22Rv1 (cell line): Measurements from ENCODE around the gene CCRL2.
A peak's percentile ranks its signal among the peaks of the same experiment; 100 is the strongest.

ENCODE experiments used
- H3K27ac ChIP-seq: fragments of 450-650 bp; 2 replicates; pipeline ENCODE4 v1.5.1; 2017
- CTCF ChIP-seq: fragments of 450-650 bp; IDR thresholded peaks from 2 replicates; pipeline ENCODE4 v1.5.1; 2017; ENCODE audit warnings: mild to moderate bottlenecking
- ZFX ChIP-seq: fragments of 450-650 bp; IDR thresholded peaks from 2 replicates; pipeline ENCODE4 v1.6.1; 2017; ENCODE audit warnings: antibody characterized with exemption, borderline replicate concordance

CCRL2 gene

GRCh38 chr3:46406788-46407611, at the start of gene CCRL2, which contains the start of gene CCR5AS:
TSS of gene CCRL2 (plus strand) at chr3:46407259. CDS start at chr3:46408080, 821 bp downstream.
TSS of gene CCR5AS (minus strand) at chr3:46407066.
- no peak for TF ChIP-seq CTCF
- TF ChIP-seq ZFX, result no peak
- peak within 1 kb of the TSS; percentile 65 for H3K27ac ChIP-seq

GRCh38 chr3:46358466-46358865, 48.6 kb upstream of the CCRL2 start:
- no peak for TF ChIP-seq CTCF
- TF ChIP-seq ZFX, result no peak
- H3K27ac ChIP-seq, result no peak overlapping the region

- TF ChIP-seq CTCF, result no peak
- TF ChIP-seq ZFX, result no peak
- H3K27ac ChIP-seq, result no peak overlapping the region
Observed at GRCh38 chr3:46359733-46360493, 47.1 kb upstream of the CCRL2 start.

- no peak for TF ChIP-seq ZFX
- TF ChIP-seq CTCF, result no peak
- no peak overlapping the region for H3K27ac ChIP-seq
Observed at GRCh38 chr3:46360907-46361306, 46.2 kb upstream of the CCRL2 start.

- TF ChIP-seq ZFX (no peak), CTCF (no peak)
- H3K27ac ChIP-seq, result no peak overlapping the region
Observed at GRCh38 chr3:46361408-46362283, 45.4 kb upstream of the CCRL2 start.

- TF ChIP-seq CTCF (no peak), ZFX (no peak)
- no peak overlapping the region for H3K27ac ChIP-seq
Observed at GRCh38 chr3:46365041-46365440, 42.0 kb upstream of the CCRL2 start.
